Testis (tissue), 2 donors: ENCODE results near the gene MTMR6.

Source experiments
- CTCF ChIP-seq, 3 experiments: fragments of 450-650 bp in 2 of 3; fragments of 200-600 bp in 1 of 3; sonication (generic) in 1 of 3; IDR thresholded peaks; one replicate each; pipeline ENCODE4 v1.5.1; 2016 to 2019; ENCODE audit warnings: antibody characterized with exemption in 3 of 3, mild to moderate bottlenecking in 2 of 3, moderate library complexity in 1 of 3
- POLR2A ChIP-seq: fragments of 450-650 bp; IDR thresholded peaks from one replicate; pipeline ENCODE4 v1.6.1; 2017; ENCODE audit warnings: antibody characterized with exemption, mild to moderate bottlenecking, moderate library complexity

GRCh38 chr13:25295701-25296100 is 8.4 kb upstream of the MTMR6 start:
- TF ChIP-seq CTCF (IDR thresholded peaks at IDR 0.05) (no peak), POLR2A (no peak)
